Activated CD4-positive, alpha-beta memory T cell treated with anti-CD3 and anti-CD28 coated beads, Interleukin-2, amount 10 ng/mL, durations not matched to agents 7 days and 5 days (primary cell): ENCODE data around the gene MCTP1. TPM values are rescaled to one million over a fixed set of nuclear protein-coding genes. Genes with fewer than 3 reads are reported as not detected.

Source experiments
- CTCF ChIA-PET: fragments of 350-600 bp; sonication (Branson Sonifier 250); formaldehyde crosslinking; loops from one replicate; lab custom pipeline; 2021; ENCODE audit warnings: antibody characterized with exemption, inconsistent platforms; lab: Charles Lee
- POLR2A ChIA-PET: fragments of 350-600 bp; sonication (Branson Sonifier 250); formaldehyde crosslinking; loops from one replicate; lab custom pipeline; 2021; ENCODE audit warnings: antibody characterized with exemption; lab: Charles Lee
- DNase-seq: peaks from one replicate; pipeline ENCODE4 v3.0.0-alpha.2; 2020
- H3K27ac Mint-ChIP-seq: one replicate; pipeline ENCODE4 v1.8.0; 2021; ENCODE audit warnings: mild to moderate bottlenecking, mixed read lengths
- H3K27me3 Mint-ChIP-seq: one replicate; pipeline ENCODE4 v1.8.0; 2021; ENCODE audit warnings: mixed read lengths
- H3K36me3 Mint-ChIP-seq: one replicate; pipeline ENCODE4 v1.8.0; 2021; ENCODE audit warnings: low read depth, mixed read lengths
- H3K4me1 Mint-ChIP-seq: one replicate; pipeline ENCODE4 v1.8.0; 2021; ENCODE audit warnings: mixed read lengths
- H3K4me3 Mint-ChIP-seq: one replicate; pipeline ENCODE4 v1.8.0; 2021; ENCODE audit warnings: mild to moderate bottlenecking, mixed read lengths
- H3K9me3 Mint-ChIP-seq: one replicate; pipeline ENCODE4 v1.8.0; 2021; ENCODE audit warnings: mixed read lengths
- total RNA-seq, 2 experiments: library from RNA; stranded (reverse); gene quantifications; one replicate each; pipeline ENCODE4 v1.2.3, GENCODE V29; 2021

Gene MCTP1
- total RNA-seq, 2 experiments from 2014 or later, result not detected

DNA sequence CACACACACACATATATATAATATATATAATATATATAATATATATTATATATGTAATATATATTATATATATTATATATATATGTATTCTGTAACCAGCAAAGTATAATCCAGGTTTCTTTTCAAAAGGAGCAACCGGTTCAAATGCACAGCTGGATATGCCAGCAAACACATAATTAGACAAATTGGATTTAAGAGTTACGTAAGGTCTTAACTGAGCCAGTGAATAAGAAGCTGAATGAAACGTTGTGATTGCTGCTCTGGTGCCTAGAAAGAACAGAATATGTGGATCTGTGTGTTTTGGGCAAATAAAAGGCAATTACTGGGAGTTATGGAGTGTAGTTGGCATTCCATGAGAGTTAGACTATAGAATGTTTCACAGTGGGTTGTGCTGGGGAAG lies 488.3 kb downstream of the MCTP1 start:
- peaks cover 46% of the 10 kb centered on the region for H3K4me1 Mint-ChIP-seq
- H3K9me3 Mint-ChIP-seq, result no peaks in the 10 kb centered on the region
- ChIA-PET POLR2A (no interaction called here), CTCF (no interaction called here)
- H3K36me3 Mint-ChIP-seq, result peaks cover 7% of the 10 kb centered on the region
- peaks cover 18% of the 10 kb centered on the region for H3K27me3 Mint-ChIP-seq
- H3K4me3 Mint-ChIP-seq, result no peak overlapping the region
- no peak overlapping the region for H3K27ac Mint-ChIP-seq
- DNase-seq, result no peak

DNA sequence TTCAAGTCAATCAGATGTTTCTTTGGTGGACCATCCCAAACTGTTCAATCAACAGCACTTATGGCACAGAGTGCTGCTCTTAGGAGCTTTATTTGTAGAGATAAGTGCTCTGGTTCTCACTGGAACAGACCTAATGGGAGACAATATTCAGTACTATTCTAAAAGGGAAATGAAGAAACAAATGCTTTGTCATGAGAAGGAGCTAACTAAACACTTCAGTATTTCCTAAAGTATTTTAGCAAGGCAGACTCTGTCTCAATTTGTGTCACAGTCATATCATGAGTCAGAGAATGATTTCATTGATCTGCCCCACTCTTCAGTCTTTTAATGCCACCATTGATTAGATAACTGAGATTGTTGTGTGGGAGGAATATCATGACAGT lies 491.1 kb downstream of the MCTP1 start:
- H3K4me1 Mint-ChIP-seq, result peaks cover 49% of the 10 kb centered on the region
- H3K27me3 Mint-ChIP-seq, result peaks cover 9% of the 10 kb centered on the region
- CTCF ChIA-PET, result interaction anchor here (1.1 to 1.6 kb wide), 3 partner anchors 22 to 56 kb away, joined by 3 read pairs; no protein-coding TSS in a partner anchor
- H3K4me3 Mint-ChIP-seq, result peak overlapping the region; percentile 33
- H3K36me3 Mint-ChIP-seq, result peaks cover 10% of the 10 kb centered on the region
- POLR2A ChIA-PET, result interaction anchor here (1.2 to 2.0 kb wide), 4 partner anchors 14 to 220 kb away, joined by 3 to 4 read pairs (median 4); no protein-coding TSS in a partner anchor
- peak overlapping the region; percentile 94 for H3K27ac Mint-ChIP-seq
- no peaks in the 10 kb centered on the region for H3K9me3 Mint-ChIP-seq
- no peak for DNase-seq

DNA sequence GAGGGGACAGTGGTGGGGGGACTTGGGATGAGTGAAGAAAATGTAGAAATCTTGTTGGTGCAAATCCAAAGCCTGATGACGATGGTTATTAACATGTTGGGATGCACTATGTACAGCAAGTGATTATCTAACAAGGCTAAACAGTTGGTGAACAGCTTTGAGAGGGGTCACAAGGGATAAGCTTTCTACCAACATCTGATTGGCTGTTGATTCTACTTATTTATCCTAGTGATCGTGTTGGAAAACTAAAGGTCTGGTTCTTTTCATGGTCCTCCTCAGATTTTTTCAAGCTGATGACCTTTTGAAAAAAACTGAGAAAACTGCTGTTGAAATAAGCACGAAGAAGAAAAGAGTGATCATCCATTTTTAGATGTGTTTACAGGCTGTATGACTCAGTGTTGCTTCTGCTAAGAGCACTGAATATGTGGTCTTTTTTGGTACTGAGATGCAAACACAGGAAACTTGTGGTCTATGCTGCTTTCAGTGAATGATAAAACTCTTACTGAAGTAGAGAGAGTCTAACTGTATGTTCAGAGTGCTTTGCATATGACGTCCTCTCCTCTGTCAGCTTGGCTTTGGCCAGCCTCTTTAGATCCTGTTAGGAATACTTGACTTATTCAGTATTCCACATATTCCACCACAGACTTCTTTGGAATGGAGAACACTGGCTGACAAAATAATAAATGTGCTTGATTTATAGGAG lies 491.6 kb downstream of the MCTP1 start:
- ChIA-PET POLR2A (interaction anchor here (0.9 to 2.0 kb wide), 5 partner anchors 15 to 220 kb away, joined by 3 to 4 read pairs (median 4); no protein-coding TSS in a partner anchor), CTCF (interaction anchor here (1.1 to 1.6 kb wide), 3 partner anchors 22 to 55 kb away, joined by 3 read pairs; no protein-coding TSS in a partner anchor)
- peaks cover 5% of the 10 kb centered on the region for H3K27me3 Mint-ChIP-seq
- peaks cover 54% of the 10 kb centered on the region for H3K4me1 Mint-ChIP-seq
- H3K36me3 Mint-ChIP-seq, result peaks cover 10% of the 10 kb centered on the region
- DNase-seq, result peak; percentile 32
- H3K9me3 Mint-ChIP-seq, result no peaks in the 10 kb centered on the region
- H3K27ac Mint-ChIP-seq, result peak overlapping the region; percentile 94
- H3K4me3 Mint-ChIP-seq, result peak overlapping the region; percentile 33

DNA sequence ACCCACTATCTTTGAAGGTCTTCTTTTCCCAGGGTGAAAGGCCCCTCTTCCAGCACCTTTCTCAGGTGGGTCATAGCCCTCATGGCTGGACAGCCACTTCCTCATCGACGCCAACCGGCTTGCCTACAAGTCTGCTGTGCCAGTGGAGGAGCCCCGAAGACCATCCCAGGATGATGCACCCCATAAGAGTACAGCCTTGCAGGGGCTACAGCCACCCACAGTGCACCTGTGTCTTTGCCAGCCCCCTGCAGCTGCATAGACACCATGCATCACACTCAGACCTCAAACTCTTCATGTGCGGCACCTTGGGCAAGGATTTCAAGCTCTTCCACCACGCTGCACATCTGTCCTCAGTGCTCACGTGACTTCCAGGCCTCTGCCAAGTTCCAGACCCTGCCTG lies 493.1 kb downstream of the MCTP1 start:
- Mint-ChIP-seq H3K4me3 (no peak overlapping the region), H3K4me1 (peaks cover 56% of the 10 kb centered on the region), H3K9me3 (no peaks in the 10 kb centered on the region), H3K27me3 (peaks cover 4% of the 10 kb centered on the region), H3K36me3 (peaks cover 10% of the 10 kb centered on the region), H3K27ac (no peak overlapping the region)
- ChIA-PET CTCF (no interaction called here), POLR2A (no interaction called here)
- no peak for DNase-seq

DNA sequence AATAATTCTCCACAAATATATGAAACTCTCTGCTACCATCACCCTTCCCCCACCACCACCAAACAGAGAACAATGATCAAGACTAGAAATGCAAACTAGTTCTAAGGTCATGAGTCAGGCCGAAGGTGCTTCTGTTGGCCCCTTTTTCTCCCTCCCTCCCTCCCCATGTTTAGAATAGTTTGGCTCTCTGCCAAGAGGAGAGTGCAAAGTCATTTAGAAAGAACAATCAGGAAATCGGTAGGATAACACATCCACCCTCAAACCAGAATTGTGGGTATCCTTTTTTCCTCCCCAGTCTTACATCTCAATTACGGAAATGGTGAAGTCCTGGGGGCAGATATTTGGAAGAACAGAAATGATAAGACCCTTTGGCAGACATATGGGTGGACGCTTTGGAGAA lies 496.4 kb downstream of the MCTP1 start:
- CTCF ChIA-PET, result no interaction called here
- H3K4me1 Mint-ChIP-seq, result peaks cover 29% of the 10 kb centered on the region
- POLR2A ChIA-PET, result no interaction called here
- H3K9me3 Mint-ChIP-seq, result no peaks in the 10 kb centered on the region
- DNase-seq, result no peak
- H3K4me3 Mint-ChIP-seq, result no peak overlapping the region
- peaks cover 6% of the 10 kb centered on the region for H3K27me3 Mint-ChIP-seq
- peaks cover 10% of the 10 kb centered on the region for H3K36me3 Mint-ChIP-seq
- H3K27ac Mint-ChIP-seq, result no peak overlapping the region

DNA sequence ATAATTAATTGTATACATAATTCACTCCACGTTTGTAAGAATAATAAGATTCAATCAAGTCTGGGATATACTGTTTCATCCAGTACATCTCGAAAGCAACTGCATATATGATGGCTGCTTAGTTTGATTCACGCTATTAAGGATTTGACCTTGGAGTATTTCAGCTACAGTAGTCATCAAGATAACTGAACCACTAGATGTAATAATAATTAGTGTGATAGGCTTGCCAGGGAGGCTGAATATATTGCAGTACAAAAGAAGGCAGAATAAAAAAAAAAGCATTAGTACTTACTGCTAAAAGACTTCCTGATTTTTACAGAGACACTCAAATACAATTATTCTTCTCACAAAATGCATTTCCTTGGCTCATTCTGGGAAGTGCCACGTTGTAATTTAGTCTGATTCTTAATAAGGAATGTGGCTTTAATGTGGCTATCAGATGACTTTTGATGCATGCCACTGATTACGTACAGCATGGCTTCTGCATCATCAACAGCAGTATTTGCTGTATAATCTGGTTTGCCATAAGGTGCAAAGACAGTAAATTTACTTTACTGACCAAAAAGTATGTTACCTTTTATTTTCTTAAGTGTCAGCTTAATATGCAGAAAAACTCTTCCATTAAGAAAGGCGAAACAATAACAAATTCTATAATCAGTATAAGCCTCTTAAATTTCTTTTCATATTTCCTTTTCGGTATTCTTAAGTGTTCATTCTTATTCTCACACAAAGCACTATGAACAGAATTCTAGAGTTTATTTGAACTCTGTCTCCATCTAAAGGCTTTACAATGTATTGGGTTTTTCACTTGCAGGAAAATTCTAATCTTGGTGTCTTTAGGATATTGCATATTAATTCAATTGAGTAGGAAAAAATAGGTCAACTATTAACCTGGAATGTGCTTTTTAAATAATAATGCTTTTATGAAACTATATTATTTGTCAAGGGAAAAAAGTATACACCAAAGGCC lies 500.1 kb downstream of the MCTP1 start:
- Mint-ChIP-seq H3K27me3 (peaks cover 22% of the 10 kb centered on the region), H3K4me1 (peaks cover 10% of the 10 kb centered on the region), H3K27ac (no peak overlapping the region), H3K9me3 (no peaks in the 10 kb centered on the region), H3K36me3 (no peaks in the 10 kb centered on the region), H3K4me3 (no peak overlapping the region)
- ChIA-PET CTCF (interaction anchor here (0.6 kb wide), 1 partner anchor 261 kb away, joined by 3 read pairs; no protein-coding TSS in a partner anchor), POLR2A (no interaction called here)
- DNase-seq, result no peak

DNA sequence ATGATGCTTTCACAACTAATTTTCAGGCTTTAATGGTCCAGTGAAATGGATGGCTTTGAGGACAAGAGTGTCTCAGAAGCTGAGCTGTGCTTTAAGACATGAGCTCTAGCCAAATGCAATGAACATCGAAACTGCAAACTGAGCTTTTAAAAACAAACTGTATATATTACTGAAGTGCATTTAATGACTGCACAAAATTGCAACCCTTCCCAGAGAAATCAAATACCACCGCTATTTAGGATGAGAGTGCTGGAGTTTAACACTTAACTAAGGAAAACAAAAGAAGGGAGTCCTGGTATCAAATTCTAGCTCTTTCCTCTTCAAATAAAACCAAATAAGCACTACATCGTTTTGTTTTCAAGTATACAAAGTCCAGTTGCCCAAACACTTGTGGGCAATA lies 502.5 kb downstream of the MCTP1 start:
- no peaks in the 10 kb centered on the region for H3K36me3 Mint-ChIP-seq
- peaks cover 41% of the 10 kb centered on the region for H3K27me3 Mint-ChIP-seq
- ChIA-PET POLR2A (no interaction called here), CTCF (no interaction called here)
- no peak overlapping the region for H3K4me3 Mint-ChIP-seq
- no peaks in the 10 kb centered on the region for H3K9me3 Mint-ChIP-seq
- no peaks in the 10 kb centered on the region for H3K4me1 Mint-ChIP-seq
- H3K27ac Mint-ChIP-seq, result no peak overlapping the region
- DNase-seq, result no peak

DNA sequence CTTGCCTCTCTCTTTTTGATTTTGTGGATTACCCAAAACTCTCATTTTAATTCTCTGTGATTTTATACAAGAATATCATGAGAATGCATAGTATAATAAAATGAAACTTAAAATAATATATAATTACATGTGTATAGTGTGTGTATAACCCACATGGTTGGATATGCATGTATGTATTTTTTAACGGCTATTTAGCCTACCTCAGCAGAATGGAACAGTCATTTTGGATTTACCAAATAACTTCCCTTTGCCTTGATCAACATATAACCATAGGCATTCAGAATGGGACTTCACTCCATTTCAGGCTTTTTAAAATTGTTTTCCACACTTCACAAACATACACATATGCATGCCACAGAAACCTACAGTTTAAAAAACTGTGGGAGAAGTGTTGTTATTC lies 505.2 kb downstream of the MCTP1 start:
- Mint-ChIP-seq H3K27me3 (peaks cover 53% of the 10 kb centered on the region), H3K4me3 (no peak overlapping the region), H3K4me1 (no peaks in the 10 kb centered on the region), H3K36me3 (no peaks in the 10 kb centered on the region), H3K9me3 (no peaks in the 10 kb centered on the region), H3K27ac (no peak overlapping the region)
- ChIA-PET CTCF (no interaction called here), POLR2A (no interaction called here)
- no peak for DNase-seq

DNA sequence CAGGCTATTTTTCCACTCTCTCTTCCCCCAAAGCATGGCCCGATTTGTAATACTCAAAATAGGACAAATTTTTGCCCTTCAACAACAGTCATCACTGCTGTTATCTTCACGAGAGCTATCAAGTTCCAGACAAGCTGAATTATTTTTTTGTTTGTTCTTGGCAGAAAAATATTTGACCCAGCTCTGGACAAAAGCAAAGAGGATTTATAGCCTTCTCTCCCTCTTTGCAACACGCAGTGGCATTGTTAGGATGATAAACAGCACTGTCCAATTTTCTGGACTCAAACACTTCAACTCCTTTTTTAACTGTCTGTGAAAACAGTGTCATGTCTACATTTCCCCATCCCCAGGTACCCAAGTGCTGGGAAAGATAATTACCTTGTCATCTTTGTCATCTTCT lies 506.2 kb downstream of the MCTP1 start:
- ChIA-PET CTCF (no interaction called here), POLR2A (no interaction called here)
- Mint-ChIP-seq H3K4me1 (no peaks in the 10 kb centered on the region), H3K9me3 (no peaks in the 10 kb centered on the region), H3K4me3 (no peak overlapping the region), H3K27me3 (peaks cover 49% of the 10 kb centered on the region), H3K27ac (no peak overlapping the region), H3K36me3 (no peaks in the 10 kb centered on the region)
- DNase-seq, result no peak

DNA sequence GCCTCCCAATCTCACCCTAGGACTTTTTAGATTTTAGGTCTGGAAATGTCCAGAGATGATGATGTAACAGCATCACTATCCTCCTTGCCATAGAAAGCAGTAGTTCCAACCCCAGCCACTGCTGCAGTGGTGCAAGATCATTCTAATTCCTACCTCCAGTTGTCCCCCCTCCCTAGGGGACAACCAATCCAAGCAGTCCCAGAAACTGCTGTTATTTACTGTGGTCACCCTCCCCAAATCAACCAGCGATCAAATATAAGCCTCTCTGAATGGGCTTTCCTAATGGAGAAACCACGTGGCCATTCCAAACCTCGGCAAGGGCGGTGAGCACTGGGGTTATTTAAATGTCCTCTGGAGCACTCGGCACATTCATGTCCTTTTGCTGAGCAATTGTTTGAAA lies 506.6 kb downstream of the MCTP1 start:
- CTCF ChIA-PET, result no interaction called here
- H3K36me3 Mint-ChIP-seq, result no peaks in the 10 kb centered on the region
- no peak for DNase-seq
- peaks cover 48% of the 10 kb centered on the region for H3K27me3 Mint-ChIP-seq
- no peak overlapping the region for H3K27ac Mint-ChIP-seq
- H3K4me3 Mint-ChIP-seq, result no peak overlapping the region
- H3K4me1 Mint-ChIP-seq, result no peaks in the 10 kb centered on the region
- H3K9me3 Mint-ChIP-seq, result peaks cover 2% of the 10 kb centered on the region
- POLR2A ChIA-PET, result no interaction called here

DNA sequence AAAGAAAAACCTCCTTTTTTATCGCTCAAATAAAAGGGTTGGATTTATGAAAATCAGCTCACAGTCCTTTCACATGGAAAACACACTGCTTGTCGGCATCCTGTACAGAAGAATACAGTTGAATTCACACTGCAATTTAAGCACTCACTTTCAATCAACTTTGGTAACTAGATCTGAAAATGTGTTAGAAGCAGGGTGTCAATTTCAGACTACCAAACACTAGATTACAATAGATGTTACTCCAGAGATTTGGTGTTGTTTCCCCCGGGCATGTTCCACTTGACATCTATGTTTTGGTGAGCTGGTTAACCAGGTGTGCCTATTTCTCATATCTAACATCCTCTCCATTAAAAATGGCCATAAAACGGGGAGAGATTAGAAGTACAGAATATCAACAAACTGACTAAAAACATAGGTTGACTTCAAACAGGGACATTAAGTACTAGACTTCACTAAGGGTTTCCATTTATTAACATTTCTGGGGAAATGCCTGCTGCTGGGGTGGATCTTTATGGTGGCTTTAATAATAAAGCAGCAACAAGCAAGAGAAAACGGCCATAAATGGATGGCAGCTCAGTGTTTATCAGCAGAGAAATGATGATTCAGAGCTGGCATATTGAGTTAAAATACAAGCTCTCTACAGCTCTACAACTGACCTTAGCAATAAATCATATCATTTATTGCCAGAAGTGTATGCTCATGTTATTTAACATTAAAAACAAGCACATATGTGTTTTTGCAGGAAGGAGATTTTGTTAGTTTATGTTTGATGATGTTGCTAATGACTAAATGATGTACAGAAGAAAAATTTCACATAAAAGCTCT lies 507.6 kb downstream of the MCTP1 start:
- POLR2A ChIA-PET, result no interaction called here
- no peak overlapping the region for H3K27ac Mint-ChIP-seq
- no peak for DNase-seq
- H3K27me3 Mint-ChIP-seq, result peaks cover 39% of the 10 kb centered on the region
- H3K9me3 Mint-ChIP-seq, result peaks cover 2% of the 10 kb centered on the region
- H3K4me1 Mint-ChIP-seq, result no peaks in the 10 kb centered on the region
- no peaks in the 10 kb centered on the region for H3K36me3 Mint-ChIP-seq
- CTCF ChIA-PET, result no interaction called here
- no peak overlapping the region for H3K4me3 Mint-ChIP-seq

DNA sequence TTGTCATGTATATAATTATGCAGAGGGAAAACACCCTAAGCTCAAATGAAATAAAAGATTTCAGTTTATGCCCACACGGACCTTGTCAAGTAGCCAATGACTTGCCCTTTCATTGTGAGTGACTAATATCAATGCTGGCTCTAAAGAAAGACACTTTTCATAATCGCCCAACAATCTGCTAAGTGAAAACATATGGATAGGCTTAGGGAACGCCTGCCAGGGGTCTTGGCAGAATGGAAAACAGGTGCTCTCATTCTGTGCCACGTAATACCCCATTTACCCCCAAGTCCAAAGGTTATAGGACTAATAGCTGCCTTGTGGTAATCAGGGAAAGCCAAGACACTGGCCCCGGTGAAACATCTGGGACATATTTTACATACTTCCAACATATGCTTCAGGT lies 508.7 kb downstream of the MCTP1 start:
- ChIA-PET CTCF (no interaction called here), POLR2A (no interaction called here)
- H3K36me3 Mint-ChIP-seq, result no peaks in the 10 kb centered on the region
- H3K4me3 Mint-ChIP-seq, result no peak overlapping the region
- H3K27ac Mint-ChIP-seq, result no peak overlapping the region
- H3K4me1 Mint-ChIP-seq, result no peaks in the 10 kb centered on the region
- DNase-seq, result no peak
- H3K27me3 Mint-ChIP-seq, result peaks cover 36% of the 10 kb centered on the region
- peaks cover 2% of the 10 kb centered on the region for H3K9me3 Mint-ChIP-seq
